Cerebellar nuclear complex (tissue), 1 donor: ENCODE measurements around the gene MISP.

Experiments used
- DNase-seq, 2 experiments: peaks; one replicate each; lab custom pipeline; 2025; lab: John Stamatoyannopoulos, UW

Gene MISP

GRCh38 chr19:746956-747355, 4.0 kb upstream of the MISP start:
- no peak for DNase-seq

GRCh38 chr19:747432-748273, 3.3 kb upstream of the MISP start:
- no peak for DNase-seq

- no peak for DNase-seq
Observed at GRCh38 chr19:748274-748598, 2.7 kb upstream of the MISP start.

GRCh38 chr19:749811-750210, 1.1 kb upstream of the MISP start:
- no peak for DNase-seq

GRCh38 chr19:751501-752341, 809 bp downstream of the MISP start:
- no peak for DNase-seq

GRCh38 chr19:752652-753517, 2.0 kb downstream of the MISP start:
- no peak for DNase-seq

GRCh38 chr19:754530-754929, 3.6 kb downstream of the MISP start:
- DNase-seq: no peak

- DNase-seq: no peak
Observed at GRCh38 chr19:755063-755462, 4.2 kb downstream of the MISP start.

GRCh38 chr19:756236-756635, 5.3 kb downstream of the MISP start:
- DNase-seq: no peak

GRCh38 chr19:756821-757688, 6.1 kb downstream of the MISP start:
- no peak for DNase-seq

- DNase-seq: no peak
Observed at GRCh38 chr19:757811-758668, 7.1 kb downstream of the MISP start.

GRCh38 chr19:763181-763580, 12.3 kb downstream of the MISP start:
- DNase-seq: no peak

GRCh38 chr19:763869-764268, 13.0 kb downstream of the MISP start:
- no peak for DNase-seq

- DNase-seq: no peak
Observed at GRCh38 chr19:764301-764700, 13.4 kb downstream of the MISP start.

GRCh38 chr19:765179-765738, 14.3 kb downstream of the MISP start:
- DNase-seq: no peak

- no peak for DNase-seq
Observed at GRCh38 chr19:768424-768823, 17.5 kb downstream of the MISP start.

GRCh38 chr19:769616-770015, 18.7 kb downstream of the MISP start:
- no peak for DNase-seq

- no peak for DNase-seq
Observed at GRCh38 chr19:771332-771785, 20.4 kb downstream of the MISP start.

GRCh38 chr19:772063-772462, 21.2 kb downstream of the MISP start:
- no peak for DNase-seq
